ENCODE results near the gene MAP3K20. TPM values are rescaled to one million over a fixed set of nuclear protein-coding genes. Genes with fewer than 3 reads are reported as not detected.
A peak's percentile ranks its signal among the peaks of the same experiment; 100 is the strongest.

MAP3K20 gene
- 8.5 and 12.2 TPM in 2 replicates for polyA plus RNA-seq (2012; rRNA removed)
- polyA plus RNA-seq (2012; cell fraction: cytosol; rRNA removed): 14.8 and 15.1 TPM in 2 replicates
- 3.6 and 7.8 TPM in 2 replicates for polyA plus RNA-seq (2012; cell fraction: nucleus; rRNA removed)

DNA sequence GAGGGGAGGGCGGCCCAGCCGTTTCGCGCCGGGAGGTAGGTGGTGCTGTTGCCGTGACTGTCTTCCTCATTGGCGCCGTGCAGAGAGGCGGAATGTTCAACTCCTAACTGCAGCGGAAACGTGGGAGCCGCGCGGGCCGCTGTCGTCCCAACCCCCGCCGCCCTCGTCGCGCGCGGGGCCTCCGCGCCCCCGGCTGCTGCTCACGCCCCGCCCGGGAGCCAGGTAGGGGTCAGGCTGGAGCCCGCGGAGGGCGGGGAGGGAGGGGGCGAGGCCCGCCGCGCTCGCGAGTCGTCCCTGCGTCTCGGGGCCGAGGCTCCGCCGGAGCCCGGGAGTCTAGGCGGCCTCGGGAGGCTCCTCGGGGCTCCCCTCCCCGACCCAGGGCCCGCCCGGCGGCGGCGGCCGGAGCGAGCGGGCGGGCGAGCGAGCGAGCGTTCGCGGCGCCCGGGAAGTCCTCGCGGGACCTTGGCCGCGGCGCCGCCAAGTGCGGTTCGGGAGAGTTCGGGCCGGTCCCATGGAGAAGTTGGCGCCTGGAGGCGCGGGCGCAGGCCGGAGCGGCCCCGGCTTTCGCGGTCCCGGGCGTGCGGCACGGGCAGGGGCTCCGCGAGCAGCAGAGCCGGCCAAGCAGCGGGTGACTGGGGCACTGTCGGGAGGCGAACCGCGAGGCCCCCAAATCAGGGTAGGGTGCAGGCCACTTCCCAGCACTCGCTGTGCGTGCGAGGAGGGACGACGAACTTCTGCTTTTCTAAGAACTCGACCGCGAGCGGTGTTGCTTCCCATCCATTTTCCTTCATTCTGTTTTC is at the start of gene MAP3K20:
TSS of gene MAP3K20 (plus strand) at position 66 of the 800 bp plus-strand sequence. CDS start 15,186 bp downstream, outside the sequence.
- no peaks in the 10 kb centered on the region for H3K27me3 ChIP-seq (ENCODE audit: insufficient read depth)
- H3K4me1 ChIP-seq (ENCODE audit: control insufficient read depth in 1 of 2, insufficient read depth in 2 of 2, low read depth in 1 of 2, low read length in 1 of 2): peaks cover 3 to 4% of the 10 kb centered on the region in 2 experiments; a peak in 3 of 4 replicates
- H3K27ac ChIP-seq (ENCODE audit: low read depth in 2 of 2, low read length in 1 of 2): peak within 1 kb of the TSS; percentile 85 to 88
- peak within 1 kb of the TSS; percentile 85 for H3K4me3 ChIP-seq (ENCODE audit: low read depth in 2 of 2, low read length in 1 of 2)
- H3F3A ChIP-seq (replicated peaks; ENCODE audit: insufficient read depth): peaks cover 13% of the 10 kb centered on the region
- 1% methylated on average over 11 of the region's 106 CpGs for WGBS (ENCODE audit: low lambda C conversion rate)
- H3K4me2 ChIP-seq: peak within 1 kb of the TSS; percentile 88
- ChIA-PET POLR2A (no interaction called here), CTCF (interaction anchor here (1.5 to 1.8 kb wide), 2 partner anchors 49 to 134 kb away, joined by 5 to 7 read pairs; no protein-coding TSS in a partner anchor)
- H3K9me3 ChIP-seq: no peaks in the 10 kb centered on the region
- no peaks in the 10 kb centered on the region for H3K9me2 ChIP-seq
- H4K20me1 ChIP-seq (ENCODE audit: insufficient read depth): no peaks in the 10 kb centered on the region
- H3K79me2 ChIP-seq (ENCODE audit: insufficient read depth): peaks cover 46% of the 10 kb centered on the region
- TF ChIP-seq EZH2phosphoT487 (IDR thresholded peaks at IDR 0.05; ENCODE audit: borderline replicate concordance, low read depth) (no peak), ELF1 (IDR thresholded peaks at IDR 0.05) (no peak), RAD21 (IDR thresholded peaks at IDR 0.05; ENCODE audit: low read length) (peak; percentile 42), FOSL2 (IDR thresholded peaks at IDR 0.05; ENCODE audit: borderline replicate concordance, low read depth) (no peak), FOXJ3 (CRISPR knock-in tag; IDR thresholded peaks at IDR 0.05) (no peak), SIN3A (IDR thresholded peaks at IDR 0.05; ENCODE audit: borderline replicate concordance, low read depth, low read length) (0 out of 2 replicates have a peak, but pooled peaks have one; percentile 57), MXI1 (IDR thresholded peaks at IDR 0.05; ENCODE audit: low read depth, low read length) (peak; percentile 87), SMC3 (IDR thresholded peaks at IDR 0.05; ENCODE audit: low read depth, low read length) (peak; percentile 26; the same call in 1 of the 2 replicates), CHD2 (IDR thresholded peaks at IDR 0.05; ENCODE audit: low read length, partially characterized antibody) (no peak)
- TF ChIP-seq, protein P1, sequence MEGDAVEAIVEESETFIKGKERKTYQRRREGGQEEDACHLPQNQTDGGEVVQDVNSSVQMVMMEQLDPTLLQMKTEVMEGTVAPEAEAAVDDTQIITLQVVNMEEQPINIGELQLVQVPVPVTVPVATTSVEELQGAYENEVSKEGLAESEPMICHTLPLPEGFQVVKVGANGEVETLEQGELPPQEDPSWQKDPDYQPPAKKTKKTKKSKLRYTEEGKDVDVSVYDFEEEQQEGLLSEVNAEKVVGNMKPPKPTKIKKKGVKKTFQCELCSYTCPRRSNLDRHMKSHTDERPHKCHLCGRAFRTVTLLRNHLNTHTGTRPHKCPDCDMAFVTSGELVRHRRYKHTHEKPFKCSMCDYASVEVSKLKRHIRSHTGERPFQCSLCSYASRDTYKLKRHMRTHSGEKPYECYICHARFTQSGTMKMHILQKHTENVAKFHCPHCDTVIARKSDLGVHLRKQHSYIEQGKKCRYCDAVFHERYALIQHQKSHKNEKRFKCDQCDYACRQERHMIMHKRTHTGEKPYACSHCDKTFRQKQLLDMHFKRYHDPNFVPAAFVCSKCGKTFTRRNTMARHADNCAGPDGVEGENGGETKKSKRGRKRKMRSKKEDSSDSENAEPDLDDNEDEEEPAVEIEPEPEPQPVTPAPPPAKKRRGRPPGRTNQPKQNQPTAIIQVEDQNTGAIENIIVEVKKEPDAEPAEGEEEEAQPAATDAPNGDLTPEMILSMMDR (IDR thresholded peaks at IDR 0.05): peak; percentile 47
- TF ChIP-seq, protein P2, sequence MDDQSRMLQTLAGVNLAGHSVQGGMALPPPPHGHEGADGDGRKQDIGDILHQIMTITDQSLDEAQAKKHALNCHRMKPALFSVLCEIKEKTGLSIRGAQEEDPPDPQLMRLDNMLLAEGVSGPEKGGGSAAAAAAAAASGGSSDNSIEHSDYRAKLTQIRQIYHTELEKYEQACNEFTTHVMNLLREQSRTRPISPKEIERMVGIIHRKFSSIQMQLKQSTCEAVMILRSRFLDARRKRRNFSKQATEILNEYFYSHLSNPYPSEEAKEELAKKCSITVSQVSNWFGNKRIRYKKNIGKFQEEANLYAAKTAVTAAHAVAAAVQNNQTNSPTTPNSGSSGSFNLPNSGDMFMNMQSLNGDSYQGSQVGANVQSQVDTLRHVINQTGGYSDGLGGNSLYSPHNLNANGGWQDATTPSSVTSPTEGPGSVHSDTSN (IDR thresholded peaks at IDR 0.05): no peak
- TF ChIP-seq, protein P3, sequence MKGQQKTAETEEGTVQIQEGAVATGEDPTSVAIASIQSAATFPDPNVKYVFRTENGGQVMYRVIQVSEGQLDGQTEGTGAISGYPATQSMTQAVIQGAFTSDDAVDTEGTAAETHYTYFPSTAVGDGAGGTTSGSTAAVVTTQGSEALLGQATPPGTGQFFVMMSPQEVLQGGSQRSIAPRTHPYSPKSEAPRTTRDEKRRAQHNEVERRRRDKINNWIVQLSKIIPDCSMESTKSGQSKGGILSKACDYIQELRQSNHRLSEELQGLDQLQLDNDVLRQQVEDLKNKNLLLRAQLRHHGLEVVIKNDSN (IDR thresholded peaks at IDR 0.05; ENCODE audit: borderline replicate concordance, low read depth): no peak
- TF ChIP-seq, protein P4, sequence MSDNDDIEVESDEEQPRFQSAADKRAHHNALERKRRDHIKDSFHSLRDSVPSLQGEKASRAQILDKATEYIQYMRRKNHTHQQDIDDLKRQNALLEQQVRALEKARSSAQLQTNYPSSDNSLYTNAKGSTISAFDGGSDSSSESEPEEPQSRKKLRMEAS (IDR thresholded peaks at IDR 0.05; ENCODE audit: low read depth): peak; percentile 71; the same call in 1 of the 2 replicates
- peak within 1 kb of the TSS; percentile 92 for H3K9ac ChIP-seq
- no peaks in the 10 kb centered on the region for H3K36me3 ChIP-seq (replicated peaks in 1 of 2; ENCODE audit: control insufficient read depth in 1 of 2, insufficient read depth in 2 of 2, low read length in 1 of 2)
- peak within 1 kb of the TSS; percentile 74 for H2AFZ ChIP-seq (ENCODE audit: low read depth)
- DNase-seq: peak; percentile 86

Data from SK-N-SH (cell line).